Occipital lobe (tissue), 2 donors: ENCODE results near the gene GRK5. TPM values are rescaled to one million over a fixed set of nuclear protein-coding genes. Genes with fewer than 3 reads are reported as not detected.
"Not testable (repeated sequence)": the region's sequence is repeated elsewhere in the genome, so short reads cannot be mapped to it uniquely, and the experiment has no call there.

Experiments
- DNase-seq: peaks from one replicate; lab custom pipeline; 2025; lab: John Stamatoyannopoulos, UW
- total RNA-seq: library from RNA; depleted of rRNA; stranded (reverse); fragments of >200 nt; gene quantifications from one replicate; pipeline ENCODE4 v1.2.3, GENCODE V29; 2014

Gene GRK5
- total RNA-seq, 1 donor from 2014 or later, result 17.3 TPM

DNA sequence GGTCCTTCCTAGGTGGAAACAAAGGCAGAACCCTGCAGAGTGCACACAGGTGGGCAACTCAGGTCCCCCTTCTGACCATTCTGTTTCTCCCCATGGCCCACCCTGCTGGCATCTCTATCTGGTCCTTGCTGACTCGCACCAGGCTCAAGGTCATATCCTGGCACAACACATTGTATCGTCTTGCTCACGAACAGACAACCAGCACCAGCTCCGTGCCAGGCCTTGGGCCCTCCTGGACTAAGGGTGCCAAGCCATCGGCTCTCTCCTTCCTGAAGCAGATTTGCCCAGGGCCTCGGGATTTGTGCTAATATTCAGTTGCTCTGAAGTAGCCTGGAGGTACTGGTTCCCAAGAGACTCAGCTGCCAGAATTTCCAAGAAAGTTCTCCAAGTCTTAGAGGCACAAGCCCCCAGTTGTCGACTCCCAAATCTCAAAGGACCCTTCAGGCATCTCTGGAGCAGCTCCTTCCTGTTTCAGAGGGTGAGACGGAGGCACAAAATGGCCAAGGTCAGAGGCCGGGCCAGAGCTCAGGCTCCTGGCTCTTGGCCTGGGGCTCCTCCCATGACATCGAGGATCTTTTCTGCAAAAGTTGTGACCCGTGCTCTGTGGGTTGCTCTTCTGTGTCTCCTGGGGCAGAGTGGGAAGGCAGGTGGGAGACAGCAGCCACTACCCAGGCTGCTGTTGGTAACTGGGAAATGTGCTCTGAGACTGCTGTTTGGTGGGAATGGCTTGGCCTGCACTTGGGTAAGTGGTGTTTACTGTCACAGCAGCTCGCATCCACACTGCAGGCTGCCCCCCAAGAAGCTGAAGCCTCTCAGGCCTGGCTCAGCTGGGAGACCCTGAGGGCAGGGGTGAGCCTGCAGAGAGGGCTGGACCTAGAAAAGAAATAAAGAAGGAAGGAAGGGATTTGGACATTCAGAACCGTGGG is 213.8 kb downstream of the GRK5 start:
- no peak for DNase-seq

GRCh38 chr10:119421891-119422681 is 214.7 kb downstream of the GRK5 start:
- DNase-seq, result no peak

DNA sequence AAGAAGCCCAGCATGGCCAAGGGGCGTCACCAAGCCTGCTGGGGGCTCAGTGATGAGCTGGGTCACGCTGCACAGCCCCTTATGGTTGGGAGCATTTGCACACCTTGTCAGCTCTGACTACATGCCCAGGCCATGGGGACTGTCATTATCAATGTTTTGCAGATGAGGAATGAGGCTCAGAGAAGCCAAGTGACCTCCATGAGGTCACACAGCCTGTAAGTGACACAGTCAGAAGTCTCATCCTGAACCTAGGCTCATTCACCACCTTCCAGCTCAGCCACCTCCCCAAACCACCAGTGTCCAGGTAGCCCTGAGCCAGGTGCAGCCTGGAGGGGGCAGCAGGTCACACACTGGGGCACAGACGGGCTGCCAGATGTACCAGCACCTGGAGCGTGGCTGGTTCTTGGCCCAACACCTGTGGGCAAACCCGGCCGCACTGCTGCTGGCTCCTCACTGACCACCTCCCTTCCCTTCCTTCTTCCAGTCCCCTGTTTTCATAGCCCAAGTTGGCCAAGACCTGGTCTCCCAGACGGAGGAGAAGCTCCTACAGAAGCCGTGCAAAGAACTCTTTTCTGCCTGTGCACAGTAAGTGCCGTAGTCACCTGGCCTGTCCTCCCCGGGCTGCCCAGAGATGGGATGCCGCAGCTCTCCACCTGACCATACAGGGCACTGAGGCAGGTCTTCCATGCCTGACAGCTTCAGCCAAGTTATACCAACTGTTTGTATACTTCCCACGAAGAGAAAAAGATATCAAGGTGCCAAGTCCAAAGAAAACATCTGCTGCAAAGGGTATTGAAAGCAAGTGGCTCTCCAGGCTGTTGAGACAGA is 215.5 kb downstream of the GRK5 start:
- DNase-seq, result no peak

DNA sequence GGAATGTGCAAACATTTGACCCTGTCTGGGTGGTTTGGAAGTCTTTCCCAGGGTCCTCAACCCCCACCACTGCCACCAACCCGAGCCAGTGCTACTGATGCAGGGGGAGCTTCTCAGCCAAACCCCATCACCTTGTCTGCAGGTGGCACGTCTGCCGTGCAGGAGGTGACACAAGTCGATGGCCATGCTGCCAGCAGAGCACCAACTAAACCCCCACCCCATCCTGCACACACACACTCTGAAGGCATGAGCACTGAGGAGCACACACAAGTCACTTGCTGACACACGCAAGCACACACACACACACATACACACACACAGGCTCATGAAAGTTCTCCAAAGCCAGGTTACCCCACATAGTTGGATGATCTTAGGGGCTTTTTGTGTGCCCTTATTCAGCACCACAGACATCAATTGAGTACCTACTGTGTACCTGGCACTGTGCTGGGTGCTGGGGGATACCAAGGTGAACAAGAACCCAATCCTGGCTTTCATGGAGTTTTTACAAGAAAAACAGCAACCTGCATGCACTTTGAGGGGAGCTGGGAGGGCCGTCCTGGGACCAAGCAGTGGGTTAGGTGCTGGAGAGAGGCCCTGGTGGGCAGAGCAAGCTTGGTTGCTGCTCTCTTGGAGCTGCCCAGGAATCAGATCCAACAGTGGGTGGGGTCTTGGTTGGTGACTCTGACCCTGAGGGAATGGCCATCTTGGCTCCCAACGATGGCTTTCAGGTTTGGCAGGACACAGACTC is 216.3 kb downstream of the GRK5 start:
- no peak for DNase-seq

DNA sequence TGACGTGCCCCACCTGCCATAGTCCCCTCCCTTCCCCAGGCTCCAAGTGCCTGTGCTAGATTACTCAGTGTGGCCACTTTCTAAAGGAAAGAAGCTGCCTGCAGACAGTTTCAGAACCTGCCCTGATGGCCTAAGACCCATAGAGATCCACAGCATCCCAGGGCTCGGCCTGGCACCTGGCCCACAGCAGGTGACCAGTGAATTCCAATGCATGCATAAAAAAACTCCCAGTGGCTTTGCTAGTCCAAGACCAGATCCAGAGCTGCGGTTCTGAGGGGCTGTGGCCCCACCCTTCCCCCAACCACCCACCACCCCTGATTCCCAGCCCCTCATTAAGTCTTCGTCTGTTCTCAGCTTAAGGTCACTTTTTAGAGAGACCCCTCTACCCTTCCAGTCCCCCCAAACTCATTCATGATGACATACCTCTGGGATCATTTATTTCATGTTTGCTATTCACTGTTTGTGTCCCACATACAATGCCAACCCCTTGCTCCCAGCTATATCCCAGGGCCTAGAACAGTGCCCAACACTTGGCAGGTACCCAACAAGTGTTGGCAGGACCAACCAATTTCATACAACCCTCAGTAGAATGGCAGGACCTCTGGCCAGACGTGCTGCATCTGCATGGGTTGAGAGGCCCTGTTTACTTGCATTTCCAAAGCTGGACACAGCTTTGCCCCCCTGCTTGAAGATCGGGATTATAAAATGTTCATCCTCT is 217.0 kb downstream of the GRK5 start:
- DNase-seq, result no peak

GRCh38 chr10:119425102-119425880 is 217.9 kb downstream of the GRK5 start:
- no peak for DNase-seq

DNA sequence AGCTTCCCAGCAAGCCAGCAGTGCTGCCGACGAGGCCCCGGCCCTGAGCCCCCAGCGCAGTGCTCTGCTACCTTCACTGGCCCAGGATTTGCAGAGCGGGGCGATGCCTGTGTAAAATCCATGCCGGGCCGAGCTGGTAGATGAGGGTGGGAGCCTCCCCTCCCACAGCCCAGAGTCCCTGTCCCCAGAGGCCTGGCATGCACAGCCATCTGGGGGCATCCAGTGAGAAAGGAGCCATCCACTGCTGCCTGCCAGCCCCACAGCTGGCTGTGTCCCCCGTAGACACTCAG is 218.5 kb downstream of the GRK5 start:
- no peak for DNase-seq

DNA sequence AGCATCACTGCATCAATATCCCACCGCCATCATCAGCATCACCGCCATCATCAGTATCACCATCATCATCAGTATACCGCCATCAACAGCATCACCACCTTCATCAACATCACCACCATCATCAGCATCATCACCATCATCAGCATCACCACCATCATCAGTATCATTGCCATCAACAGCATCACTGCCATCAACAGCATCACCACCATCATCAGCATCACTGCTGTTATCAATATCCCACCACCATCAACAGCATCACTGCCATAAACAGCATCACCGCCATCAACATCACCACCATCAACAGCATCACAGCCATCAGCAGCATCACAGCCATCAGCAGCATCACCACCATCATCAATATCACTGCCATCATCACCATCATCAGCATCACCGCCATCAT is 219.3 kb downstream of the GRK5 start:
- DNase-seq, result no peak

DNA sequence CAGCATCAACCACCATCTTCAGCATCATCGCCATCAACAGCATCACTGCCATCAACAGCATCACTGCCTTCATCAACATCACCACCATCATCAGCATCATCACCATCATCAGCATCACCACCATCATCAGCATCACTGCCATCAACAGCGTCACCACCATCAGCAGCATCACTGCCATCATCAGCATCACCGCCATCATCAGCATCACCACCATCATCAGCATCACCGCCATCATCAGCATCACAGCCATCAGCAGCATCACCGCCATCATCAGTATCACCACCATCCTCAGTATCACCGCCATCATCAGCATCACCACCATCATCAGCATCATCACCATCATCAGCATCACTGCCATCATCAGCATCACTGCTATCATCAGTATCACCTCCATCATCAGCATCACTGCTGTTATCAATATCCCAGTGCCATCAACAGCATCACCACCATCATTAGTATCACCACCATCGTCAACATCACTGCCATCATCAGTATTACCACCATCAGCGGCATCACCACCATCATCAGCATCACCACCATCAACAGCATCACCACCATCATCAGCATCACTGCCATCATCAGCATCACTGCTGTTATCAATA is 220.0 kb downstream of the GRK5 start:
- DNase-seq, result no peak

DNA sequence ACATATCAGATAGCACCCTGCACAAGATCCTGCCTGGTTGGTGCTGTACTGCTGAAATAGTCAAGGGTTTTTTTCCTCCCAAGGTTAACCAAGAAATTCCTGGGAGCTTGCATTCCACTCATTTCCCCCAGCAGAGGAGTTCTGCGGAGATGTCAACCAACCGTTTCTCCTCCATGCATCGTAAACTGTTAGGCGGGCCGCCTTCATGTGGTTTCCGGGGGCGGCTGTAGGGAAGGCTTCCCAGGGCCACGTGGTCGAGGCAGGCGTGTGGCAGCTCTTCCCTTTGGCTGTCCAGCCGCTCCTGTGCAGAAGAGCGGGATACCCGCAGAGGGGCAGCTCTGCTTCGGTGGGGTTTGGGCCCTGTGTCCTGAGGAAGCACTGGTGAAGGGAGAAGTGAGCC is 221.4 kb downstream of the GRK5 start:
- no peak for DNase-seq

DNA sequence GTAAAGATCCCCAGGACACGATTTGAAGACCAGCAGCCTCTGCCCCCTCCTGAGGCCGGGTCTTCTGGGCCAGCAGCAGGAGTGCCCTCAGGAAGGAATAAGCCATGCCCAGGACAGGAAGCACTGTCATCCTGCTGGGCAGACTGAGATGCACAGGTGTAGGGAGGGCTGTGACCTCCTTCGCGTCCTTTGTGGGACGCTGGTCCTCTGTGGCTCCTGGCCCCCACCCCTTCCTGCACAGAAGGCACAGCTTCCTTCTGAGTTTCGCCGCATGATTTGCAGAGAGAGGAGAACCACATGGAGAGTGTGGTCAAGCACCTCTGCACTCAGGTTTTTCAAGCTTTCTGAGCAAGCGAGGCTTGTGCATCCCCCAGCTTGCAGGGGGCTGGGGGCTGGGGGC is 222.4 kb downstream of the GRK5 start:
- no peak for DNase-seq

DNA sequence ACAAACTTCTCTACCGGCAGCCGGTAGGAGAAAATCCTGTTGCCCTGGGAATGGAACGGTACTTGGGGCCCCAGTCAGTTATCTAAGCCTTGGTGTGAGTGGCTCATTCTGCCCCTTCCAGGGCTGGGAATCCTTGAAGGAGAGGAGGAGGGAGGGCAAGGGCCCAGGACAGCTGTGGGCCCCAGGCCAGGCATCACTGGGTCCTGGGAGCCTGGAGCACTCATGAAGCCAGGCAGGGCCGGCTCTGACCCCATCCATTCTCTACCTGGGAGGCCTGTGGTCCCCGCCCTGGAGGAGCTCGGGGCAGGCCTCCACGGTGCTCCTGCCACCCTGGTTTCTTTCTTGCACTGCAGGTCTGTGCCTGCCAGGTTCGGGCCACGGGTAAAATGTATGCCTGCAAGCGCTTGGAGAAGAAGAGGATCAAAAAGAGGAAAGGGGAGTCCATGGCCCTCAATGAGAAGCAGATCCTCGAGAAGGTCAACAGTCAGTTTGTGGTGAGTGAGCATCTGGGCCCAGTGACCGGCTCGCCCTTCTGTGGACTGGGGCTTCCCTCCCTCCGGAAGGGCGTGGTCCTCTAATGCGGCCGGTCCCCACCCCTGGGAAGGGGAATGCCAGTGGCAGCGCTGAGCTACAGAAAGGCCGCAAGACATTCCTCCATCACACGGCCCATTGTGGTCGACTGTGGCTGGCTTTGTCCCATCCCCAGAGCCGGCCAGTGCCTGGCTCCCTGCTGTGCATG is 223.8 kb downstream of the GRK5 start:
- DNase-seq, result no peak

GRCh38 chr10:119431773-119432135 is 224.4 kb downstream of the GRK5 start:
- no peak for DNase-seq

GRCh38 chr10:119434942-119435341 is 227.6 kb downstream of the GRK5 start:
- DNase-seq, result not testable (repeated sequence)

- DNase-seq, result no peak
Observed at GRCh38 chr10:119438717-119439116, 231.3 kb downstream of the GRK5 start.

- no peak for DNase-seq
Observed at GRCh38 chr10:119439922-119440321, 232.6 kb downstream of the GRK5 start.

DNA sequence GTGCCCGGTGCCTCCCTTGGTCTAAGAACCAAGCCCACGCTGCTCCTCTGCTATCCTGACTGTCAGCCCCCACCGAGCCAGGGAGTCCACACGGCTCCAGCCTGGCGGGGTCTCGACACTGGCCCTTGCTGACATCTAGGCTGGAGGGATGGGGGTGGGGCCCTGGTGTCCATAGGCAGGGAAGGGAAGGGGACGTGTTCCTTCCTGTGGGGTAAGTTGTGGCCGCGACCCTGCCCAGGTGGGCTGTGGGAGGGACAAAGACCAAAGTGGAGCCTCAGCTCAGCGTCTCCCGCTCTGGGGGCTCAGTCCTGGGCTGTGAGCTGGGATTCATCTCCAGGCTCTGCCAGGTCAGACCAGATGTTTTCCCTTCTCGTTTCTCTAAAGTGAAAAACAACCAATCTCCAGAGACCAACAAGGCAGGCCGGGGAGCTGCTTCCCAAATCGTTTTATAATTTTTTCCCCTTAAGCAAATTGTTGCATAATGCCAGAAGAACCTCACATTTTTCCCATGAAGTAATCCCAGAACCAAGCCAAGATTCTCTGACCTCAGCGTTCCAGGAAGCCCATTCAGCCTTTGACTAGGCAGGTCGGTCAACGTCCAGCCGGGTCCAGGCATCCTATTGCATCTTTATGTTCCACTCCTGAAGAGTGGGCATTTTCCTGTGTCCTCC is 233.9 kb downstream of the GRK5 start:
- no peak for DNase-seq
